Measurements from ENCODE around the gene ATXN1. TPM values are rescaled to one million over a fixed set of nuclear protein-coding genes. Genes with fewer than 3 reads are reported as not detected.

Gene ATXN1
- total and polyA plus RNA-seq, 2 experiments from 2014 or later = 4.8 to 9.1 TPM

GRCh38 chr6:16429669-16430068 is 331.6 kb downstream of the ATXN1 start:
- Histone ChIP-seq H2AFZ (no peak overlapping the region), H3K4me3 (no peak overlapping the region), H3K79me2 (replicated peaks; ENCODE audit: insufficient read depth) (no peaks in the 10 kb centered on the region), H3K4me2 (no peak overlapping the region), H3F3A (replicated peaks; ENCODE audit: low read depth) (no peaks in the 10 kb centered on the region), H3K36me3 (ENCODE audit: insufficient read depth) (no peaks in the 10 kb centered on the region), H4K20me1 (replicated peaks; ENCODE audit: insufficient read depth) (no peaks in the 10 kb centered on the region), H3K9me2 (ENCODE audit: insufficient read depth) (no peaks in the 10 kb centered on the region), H3K4me1 (ENCODE audit: insufficient read depth) (no peaks in the 10 kb centered on the region), H3K27me3 (ENCODE audit: insufficient read depth) (no peaks in the 10 kb centered on the region), H3K27ac (ENCODE audit: low read depth) (no peak overlapping the region)
- no peak overlapping the region for H3K27ac Mint-ChIP-seq
- DNase-seq (ENCODE audit: low spot score) (no peak), ATAC-seq (no peak)
- H3K27me3 Mint-ChIP-seq (ENCODE audit: insufficient read depth, low read depth, poor library complexity) = peaks cover 5% of the 10 kb centered on the region
- no peaks in the 10 kb centered on the region for H3K9me3 Mint-ChIP-seq
- no peak overlapping the region for H3K4me3 Mint-ChIP-seq
- TF ChIP-seq ZNF114 (CRISPR knock-in tag; IDR thresholded peaks at IDR 0.05) (no peak), ZNF462 (CRISPR knock-in tag; IDR thresholded peaks at IDR 0.05) (no peak), EZH2phosphoT487 (IDR thresholded peaks at IDR 0.05; ENCODE audit: unreplicated experiment) (no peak), ZNF331 (CRISPR knock-in tag; IDR thresholded peaks at IDR 0.05; ENCODE audit: low read depth) (no peak), CTCF (conservative IDR thresholded peaks at IDR 0.05; ENCODE audit: low read depth in 2 of 2) (no peak), CREB1 (CRISPR knock-in tag; IDR thresholded peaks at IDR 0.05; ENCODE audit: low read depth) (no peak), STAT1 (IDR thresholded peaks at IDR 0.05; ENCODE audit: unreplicated experiment) (no peak), POLR2AphosphoS5 (IDR thresholded peaks at IDR 0.05; ENCODE audit: low read depth) (no peak), EZH2 (IDR thresholded peaks at IDR 0.05; ENCODE audit: low read depth, unreplicated experiment) (no peak), ETS1 (IDR thresholded peaks at IDR 0.05) (no peak), JUNB (IDR thresholded peaks at IDR 0.05; ENCODE audit: unreplicated experiment) (no peak), NANOG (IDR thresholded peaks at IDR 0.05; ENCODE audit: borderline replicate concordance) (no peak), REST (IDR thresholded peaks at IDR 0.05; ENCODE audit: unreplicated experiment) (no peak)
- H3K4me1 Mint-ChIP-seq = peaks cover 8% of the 10 kb centered on the region
- H3K36me3 Mint-ChIP-seq (ENCODE audit: low read depth) = no peaks in the 10 kb centered on the region

Data from GM23338 (cell line).